Measurements from ENCODE around the gene HDAC5.

Gene HDAC5

DNA sequence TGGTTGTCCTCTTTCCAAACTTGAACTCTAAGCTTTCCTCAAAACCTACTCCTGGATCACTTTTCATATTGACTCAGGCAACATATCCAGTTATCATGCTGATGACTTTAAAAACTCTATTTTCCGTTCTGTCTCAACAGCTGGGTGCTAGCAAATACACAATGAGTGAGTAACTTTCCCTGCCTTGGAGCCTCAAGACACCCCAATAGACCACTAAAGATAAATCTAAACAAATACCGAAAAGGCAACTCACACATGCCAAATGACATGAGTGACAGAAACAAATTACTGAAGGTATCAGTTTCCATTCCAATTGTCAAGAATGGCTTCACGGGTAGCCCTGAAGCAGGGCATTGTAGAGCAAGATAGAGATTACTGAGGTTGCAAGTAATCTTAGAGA, 93.0 kb downstream of the HDAC5 start (continued):
- TF ChIP-seq ZSCAN16 (tag by site-specific recombination; IDR thresholded peaks at IDR 0.05) (no peak), ZNF18 (tag by site-specific recombination; IDR thresholded peaks at IDR 0.05) (no peak)
- TF ChIP-seq, protein P1, sequence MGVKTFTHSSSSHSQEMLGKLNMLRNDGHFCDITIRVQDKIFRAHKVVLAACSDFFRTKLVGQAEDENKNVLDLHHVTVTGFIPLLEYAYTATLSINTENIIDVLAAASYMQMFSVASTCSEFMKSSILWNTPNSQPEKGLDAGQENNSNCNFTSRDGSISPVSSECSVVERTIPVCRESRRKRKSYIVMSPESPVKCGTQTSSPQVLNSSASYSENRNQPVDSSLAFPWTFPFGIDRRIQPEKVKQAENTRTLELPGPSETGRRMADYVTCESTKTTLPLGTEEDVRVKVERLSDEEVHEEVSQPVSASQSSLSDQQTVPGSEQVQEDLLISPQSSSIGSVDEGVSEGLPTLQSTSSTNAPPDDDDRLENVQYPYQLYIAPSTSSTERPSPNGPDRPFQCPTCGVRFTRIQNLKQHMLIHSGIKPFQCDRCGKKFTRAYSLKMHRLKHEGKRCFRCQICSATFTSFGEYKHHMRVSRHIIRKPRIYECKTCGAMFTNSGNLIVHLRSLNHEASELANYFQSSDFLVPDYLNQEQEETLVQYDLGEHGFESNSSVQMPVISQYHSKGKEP (tag by site-specific recombination; IDR thresholded peaks at IDR 0.05) = no peak
- TF ChIP-seq, protein P2, sequence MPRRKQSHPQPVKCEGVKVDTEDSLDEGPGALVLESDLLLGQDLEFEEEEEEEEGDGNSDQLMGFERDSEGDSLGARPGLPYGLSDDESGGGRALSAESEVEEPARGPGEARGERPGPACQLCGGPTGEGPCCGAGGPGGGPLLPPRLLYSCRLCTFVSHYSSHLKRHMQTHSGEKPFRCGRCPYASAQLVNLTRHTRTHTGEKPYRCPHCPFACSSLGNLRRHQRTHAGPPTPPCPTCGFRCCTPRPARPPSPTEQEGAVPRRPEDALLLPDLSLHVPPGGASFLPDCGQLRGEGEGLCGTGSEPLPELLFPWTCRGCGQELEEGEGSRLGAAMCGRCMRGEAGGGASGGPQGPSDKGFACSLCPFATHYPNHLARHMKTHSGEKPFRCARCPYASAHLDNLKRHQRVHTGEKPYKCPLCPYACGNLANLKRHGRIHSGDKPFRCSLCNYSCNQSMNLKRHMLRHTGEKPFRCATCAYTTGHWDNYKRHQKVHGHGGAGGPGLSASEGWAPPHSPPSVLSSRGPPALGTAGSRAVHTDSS (tag by site-specific recombination; IDR thresholded peaks at IDR 0.05) = no peak

DNA sequence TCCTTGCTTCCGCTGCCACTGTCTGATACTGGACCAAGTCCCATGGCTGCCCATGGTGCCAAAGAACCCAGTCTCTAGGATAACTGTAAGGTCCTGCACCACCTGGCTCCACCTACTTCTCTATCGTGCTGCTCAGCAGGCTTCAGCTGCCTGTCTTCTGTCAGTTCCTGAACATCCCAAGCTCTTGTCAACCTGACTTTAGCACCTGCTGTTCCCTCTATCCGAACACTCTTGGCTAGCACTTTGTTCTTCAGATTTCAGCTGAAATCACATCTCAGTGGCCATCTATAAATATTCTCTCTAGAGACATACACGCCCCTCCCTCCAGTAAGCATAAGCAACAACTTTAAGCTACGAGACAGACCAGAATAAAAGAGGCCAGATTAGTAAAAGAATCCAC, 93.7 kb downstream of the HDAC5 start:
- Histone ChIP-seq H3K4me3 (ENCODE audit: low read depth, low read length) (no peak overlapping the region), H3K4me1 (ENCODE audit: control insufficient read depth, insufficient read depth, low read length) (no peaks in the 10 kb centered on the region), H3K9me3 (ENCODE audit: control insufficient read depth, insufficient read depth, low read depth, low read length) (no peaks in the 10 kb centered on the region), H3K27ac (ENCODE audit: extremely low read depth, low read depth, low read length) (no peak overlapping the region), H3K36me3 (ENCODE audit: control insufficient read depth in 2 of 2, insufficient read depth in 1 of 2, low read length in 2 of 2) (peaks cover 38 to 70% of the 10 kb centered on the region in 2 experiments)
- ChIA-PET POLR2A (interaction anchor here (2.2 kb wide), 1 partner anchor 15 kb away, joined by 9 read pairs; the partner anchor contains the start of gene TMEM101), CTCF (interaction anchor here (0.6 to 3.4 kb wide), 8 partner anchors 12 to 149 kb away, joined by 3 to 26 read pairs (median 5); partner anchors contain the start of gene HDAC5)
- TF ChIP-seq SP2 (tag by site-specific recombination; IDR thresholded peaks at IDR 0.05) (no peak), ZBTB17 (tag by site-specific recombination; IDR thresholded peaks at IDR 0.05) (peak; percentile 48; the same call in 1 of the 2 replicates), ZNF701 (tag by site-specific recombination; IDR thresholded peaks at IDR 0.05) (no peak)
